GM18502 (cell line): ENCODE data around the gene MYRFL.
"Not testable (repeated sequence)": the region's sequence is repeated elsewhere in the genome, so short reads cannot be mapped to it uniquely, and the experiment has no call there.

Source experiments
- ATAC-seq: cut with Tn5 transposase; IDR thresholded peaks from one replicate; pipeline ENCODE4 v1.9.1; 2021; ENCODE audit warnings: mild to moderate bottlenecking; ENCODE audit not compliant: unreplicated experiment, poor library complexity

Gene MYRFL

DNA sequence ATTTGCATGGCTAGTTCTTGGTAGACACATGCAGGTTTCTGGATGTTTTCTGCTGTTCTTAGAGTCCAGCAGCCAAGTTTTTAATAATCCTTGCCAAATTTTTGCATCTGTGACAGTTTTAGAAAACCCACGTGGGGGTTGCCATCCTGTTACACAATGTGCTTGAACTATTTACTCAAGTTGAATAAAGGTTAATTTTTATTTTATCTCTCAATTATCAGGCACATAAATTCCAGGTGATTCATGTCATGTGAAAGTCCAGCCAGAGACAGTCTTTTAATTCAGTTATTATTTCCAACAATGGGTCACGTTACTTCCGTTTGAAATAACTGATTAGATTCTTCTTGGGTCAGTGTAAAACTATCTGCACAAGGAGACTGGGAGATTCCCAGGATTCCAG lies 15.7 kb downstream of the MYRFL start:
- no peak for ATAC-seq

DNA sequence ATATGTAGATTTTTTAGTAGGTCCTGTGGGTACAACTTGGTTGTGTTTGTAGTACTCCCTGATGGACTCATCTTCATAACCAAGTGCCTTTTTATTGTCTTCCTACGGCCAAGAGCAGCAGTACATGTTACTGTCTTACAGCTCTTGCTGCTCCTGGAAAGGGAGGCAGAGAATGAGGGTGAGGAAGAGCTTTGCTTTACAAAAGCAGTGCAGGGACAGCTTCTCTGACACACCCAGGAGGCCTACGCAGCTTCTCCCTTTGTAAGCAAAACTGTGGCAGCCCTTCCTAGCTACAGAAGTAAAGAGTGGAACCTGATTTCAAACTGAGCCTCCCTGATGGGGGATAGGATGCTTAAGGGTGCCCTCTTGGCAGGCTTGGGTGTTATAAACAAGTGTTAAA lies 18.6 kb downstream of the MYRFL start:
- no peak for ATAC-seq

DNA sequence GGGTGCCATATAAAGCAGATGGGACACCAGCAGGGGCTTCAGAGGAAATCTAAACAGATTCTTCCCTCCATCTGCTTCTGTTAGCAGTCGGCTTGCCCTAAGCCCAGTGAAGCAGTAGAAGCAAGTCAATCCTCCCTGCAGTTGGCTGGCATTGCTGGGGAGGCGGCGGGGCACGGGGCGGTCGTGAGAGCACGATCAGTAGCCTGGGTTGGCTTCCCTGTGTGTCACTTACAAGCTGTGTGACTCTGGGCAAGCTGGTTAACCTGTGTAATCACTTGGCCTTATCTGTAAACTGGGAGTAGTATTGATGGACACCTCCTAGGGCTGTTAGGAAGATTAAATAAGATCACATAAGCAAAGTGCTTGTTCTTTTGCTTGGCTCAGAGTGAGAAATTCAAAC lies 19.4 kb downstream of the MYRFL start:
- ATAC-seq, result no peak

DNA sequence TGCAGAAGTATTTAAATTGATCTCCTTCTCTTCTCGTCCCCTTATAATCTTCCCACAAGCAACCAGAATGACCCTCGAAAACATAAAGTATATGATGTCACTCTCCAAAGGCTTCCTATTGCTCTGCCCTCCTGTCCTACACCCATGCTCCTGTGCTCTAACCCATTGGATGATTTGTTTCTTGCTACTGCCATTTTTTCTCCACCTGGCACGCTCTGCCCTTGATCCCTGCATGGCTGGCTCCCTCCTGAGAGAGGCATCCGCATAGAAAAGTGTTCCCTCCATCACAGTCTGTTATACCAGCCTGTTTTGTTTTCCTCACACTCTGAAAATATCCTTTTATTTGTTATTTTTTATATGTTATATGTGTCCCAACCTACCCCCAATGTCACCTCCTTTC lies 19.8 kb downstream of the MYRFL start:
- ATAC-seq, result no peak

DNA sequence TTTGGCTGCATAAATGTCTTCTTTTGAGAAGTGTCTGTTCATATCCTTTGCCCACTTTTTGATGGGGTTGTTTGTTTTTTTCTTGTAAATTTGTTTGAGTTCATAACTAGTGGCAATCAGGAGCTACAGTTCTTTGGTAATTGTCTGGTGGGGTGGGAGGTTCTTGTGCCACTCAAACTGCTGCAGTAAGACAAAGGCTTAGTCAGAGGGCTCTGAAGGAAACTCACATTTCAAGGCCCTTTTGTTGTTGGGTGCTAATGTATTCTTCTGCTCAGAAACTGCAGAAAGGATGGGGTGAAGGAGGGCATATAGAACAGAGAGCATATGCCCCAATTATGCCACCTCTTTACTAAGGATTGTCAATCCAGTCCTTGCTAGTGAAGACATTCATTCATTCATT lies 21.9 kb downstream of the MYRFL start:
- no peak for ATAC-seq

DNA sequence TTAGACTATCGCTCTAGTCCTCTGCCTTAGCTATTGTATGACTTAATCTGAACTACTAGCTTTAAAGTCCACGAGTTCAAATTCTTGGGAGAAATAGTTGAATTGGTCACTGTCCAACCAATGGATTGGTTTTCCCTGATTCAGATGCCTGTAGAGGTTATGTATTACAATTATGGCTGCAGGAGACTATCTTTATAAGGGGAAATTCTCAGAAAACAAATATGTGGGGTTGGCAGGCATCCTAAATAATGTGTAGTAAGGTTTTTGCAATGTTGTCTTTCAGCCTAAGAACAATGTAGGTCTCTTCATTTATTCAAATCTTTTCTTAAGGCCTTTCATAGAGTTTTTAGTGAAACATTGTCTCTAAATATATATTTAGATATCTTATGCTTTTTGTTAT lies 26.9 kb downstream of the MYRFL start:
- no peak for ATAC-seq

DNA sequence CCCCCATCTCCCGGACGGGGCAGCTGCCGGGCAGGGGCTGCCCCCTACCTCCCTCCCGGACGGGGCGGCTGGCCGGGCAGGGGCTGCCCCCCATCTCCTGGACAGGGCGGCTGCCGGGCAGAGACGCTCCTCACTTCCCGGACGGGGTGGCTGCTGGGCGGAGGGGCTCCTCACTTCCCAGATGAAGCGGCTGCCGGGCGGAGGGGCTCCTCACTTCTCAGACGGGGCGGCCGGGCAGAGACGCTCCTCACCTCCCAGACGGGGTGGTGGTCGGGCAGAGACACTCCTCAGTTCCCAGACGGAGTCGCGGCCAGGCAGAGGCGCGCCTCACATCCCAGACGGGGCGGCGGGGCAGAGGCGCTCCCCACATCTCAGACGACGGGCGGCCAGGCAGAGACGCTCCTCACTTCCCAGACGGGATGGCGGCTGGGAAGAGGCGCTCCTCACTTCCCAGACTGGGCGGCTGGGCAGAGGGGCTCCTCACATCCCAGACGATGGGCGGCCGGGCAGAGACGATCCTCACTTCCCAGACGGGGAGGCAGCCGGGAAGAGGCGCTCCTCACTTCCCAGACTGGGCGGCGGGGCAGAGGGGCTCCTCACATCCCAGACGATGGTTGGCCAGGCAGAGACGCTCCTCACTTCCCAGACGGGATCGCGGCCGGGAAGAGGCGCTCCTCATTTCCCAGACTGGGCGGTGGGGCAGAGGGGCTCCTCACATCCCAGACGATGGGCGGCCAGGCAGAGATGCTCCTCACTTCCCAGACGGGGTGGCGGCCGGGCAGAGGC lies 28.3 kb downstream of the MYRFL start:
- not testable (repeated sequence) for ATAC-seq

DNA sequence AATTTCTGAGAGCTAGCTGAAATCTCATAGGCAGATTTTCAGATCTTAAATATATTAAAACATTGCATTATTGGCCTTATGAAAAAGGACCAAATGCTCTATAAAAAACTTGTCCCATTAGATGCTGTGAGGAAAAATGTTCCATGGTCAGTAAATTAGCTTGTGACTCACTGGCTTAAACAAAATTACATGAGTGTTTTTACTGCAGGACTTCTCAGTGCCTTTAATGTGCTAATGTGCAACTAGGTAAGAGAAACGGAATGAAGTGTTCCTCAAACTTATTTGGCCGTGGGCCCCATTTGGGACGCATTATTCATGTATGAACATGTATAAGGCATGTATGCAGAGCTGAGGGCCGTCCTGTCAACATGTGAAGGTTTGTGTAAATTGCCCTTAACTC lies 41.7 kb downstream of the MYRFL start:
- ATAC-seq, result no peak

DNA sequence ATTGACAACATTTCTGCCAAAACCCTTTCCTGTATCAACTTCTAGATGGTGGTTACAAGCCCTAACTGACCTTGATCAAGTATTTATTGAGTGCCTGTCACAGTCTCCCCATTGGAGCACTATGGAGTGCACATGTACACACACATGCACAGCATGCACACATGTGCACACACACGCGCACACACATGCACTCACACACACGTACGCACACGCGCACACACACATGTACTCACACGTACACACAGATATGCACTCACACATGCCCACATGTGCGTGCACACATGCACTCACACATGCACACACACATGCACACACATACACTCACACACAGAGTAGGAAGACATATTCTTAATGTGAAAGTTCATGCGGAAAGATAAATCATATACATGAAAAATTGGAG lies 43.7 kb downstream of the MYRFL start:
- no peak for ATAC-seq

DNA sequence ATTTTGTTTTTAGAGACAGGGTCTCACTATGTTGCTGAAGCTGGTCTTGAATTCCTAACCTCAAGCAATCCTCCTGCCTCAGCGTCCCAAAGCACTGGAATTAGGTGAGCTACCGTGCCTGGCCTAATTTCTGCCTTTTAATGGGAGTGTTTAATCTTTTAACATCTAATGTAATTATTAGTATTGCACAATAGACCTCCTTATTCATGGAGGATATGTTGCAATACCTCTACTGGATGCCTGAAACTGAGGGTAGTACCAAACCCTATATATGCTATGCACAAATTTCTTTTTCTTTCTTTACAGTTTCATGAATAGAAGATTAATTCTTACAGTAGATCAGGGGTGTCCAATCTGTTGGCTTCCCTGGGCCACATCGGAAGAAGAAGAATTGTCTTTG lies 47.8 kb downstream of the MYRFL start:
- ATAC-seq, result no peak

DNA sequence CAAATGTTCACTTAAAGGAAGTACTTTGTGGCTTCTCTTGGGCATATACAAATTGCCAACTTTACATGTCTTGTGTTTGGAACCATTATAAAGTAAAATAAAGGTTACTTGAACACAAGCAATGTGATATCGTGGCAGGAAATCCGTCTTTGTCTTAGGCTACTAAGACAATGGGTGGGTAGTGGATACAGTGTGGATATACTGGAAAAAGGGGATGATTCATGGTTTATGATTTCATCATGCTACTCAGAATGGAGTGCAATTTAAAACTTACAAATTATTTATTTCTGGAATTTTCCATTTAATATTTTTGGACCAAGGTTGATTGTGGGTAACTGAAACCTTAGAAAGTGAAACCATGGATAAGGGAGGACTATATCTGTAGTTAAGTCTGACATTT lies 48.4 kb downstream of the MYRFL start:
- ATAC-seq, result no peak

DNA sequence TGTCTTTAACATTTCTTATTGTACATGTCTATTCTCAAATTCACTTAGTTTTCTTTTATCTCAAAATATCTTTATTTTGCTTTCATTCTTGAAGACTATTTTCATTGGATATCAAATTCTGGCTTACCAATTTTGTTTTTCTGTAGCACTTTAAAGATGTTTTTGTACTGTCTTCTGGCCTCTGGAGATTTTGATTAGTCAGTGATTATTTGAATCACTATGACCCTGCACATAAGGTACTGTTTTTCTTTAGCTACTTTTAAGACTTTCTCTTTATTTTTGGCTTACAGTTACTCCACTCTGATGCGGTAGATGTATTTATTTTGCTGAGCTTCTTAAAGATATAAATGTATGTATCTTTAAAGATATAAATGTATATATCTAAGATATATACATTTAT lies 49.6 kb downstream of the MYRFL start:
- no peak for ATAC-seq

DNA sequence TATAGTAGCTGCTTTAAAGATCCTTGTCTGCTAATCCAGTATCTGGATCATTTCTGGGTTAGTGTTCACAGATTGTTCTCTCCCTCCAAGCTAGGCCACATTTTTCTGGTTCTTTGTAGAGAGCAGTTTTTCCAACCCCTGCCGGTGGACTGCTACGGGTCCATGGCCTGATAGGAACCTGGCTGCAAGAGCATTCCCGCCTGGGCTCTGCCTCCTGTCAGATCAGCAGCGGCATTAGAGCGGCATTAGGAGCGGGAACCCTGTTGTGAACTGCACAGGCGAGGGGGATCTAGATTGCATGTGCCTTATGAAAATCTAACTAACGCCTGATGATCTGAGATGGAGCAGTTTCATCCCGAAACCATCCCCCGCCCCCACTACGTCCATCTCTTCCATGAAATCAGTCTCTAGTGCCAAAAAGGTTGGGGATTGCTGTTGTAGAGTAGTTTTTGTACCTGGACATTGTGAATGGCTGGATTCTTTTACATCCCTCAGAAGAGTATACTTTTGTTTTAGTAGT lies 50.4 kb downstream of the MYRFL start:
- no peak for ATAC-seq

DNA sequence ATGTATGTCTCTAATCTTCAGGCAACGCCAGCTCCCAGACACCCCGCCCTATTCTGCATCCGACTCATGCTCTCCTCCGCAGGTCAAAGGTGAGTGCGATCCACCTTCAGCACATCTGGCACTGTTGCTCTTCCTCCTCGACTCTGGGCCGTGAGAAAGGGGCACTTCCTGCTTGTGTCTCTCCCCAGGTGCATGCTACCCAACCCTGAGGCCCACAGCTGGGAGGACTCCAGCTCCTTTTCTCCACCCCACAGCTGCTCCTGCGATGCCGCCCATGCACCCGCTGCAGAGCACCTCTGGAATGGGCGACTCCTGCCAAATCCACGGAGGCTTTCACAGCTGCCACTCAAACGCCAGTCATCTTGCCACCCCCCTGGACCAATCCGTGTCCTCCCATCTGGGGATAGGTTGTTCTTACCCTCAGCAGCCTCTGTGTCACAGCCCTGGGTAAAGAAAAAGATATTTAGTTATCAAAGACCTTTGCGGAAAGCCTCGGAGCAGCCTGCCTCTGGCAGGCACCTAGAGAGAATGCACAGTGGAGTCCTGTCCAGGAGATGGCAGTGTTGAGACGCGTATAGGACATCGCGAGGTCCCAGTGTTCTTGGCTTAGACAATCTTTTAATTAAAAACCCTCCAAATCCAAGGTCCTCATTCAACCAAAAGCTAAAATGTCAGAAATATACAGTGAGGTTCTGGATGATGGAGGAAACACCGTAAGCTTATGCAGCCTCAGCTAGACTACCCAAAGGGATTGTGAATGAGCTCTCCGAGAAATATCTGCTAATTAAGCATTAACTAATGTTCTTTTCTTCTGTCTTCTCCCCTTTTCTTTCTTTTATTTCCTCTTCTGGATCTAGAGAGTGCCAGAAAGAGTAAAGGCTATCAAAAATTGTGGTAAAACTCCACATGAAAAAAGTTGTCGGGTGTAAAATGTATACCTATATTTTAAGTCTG lies 54.3 kb downstream of the MYRFL start:
- peak; percentile 95 for ATAC-seq

DNA sequence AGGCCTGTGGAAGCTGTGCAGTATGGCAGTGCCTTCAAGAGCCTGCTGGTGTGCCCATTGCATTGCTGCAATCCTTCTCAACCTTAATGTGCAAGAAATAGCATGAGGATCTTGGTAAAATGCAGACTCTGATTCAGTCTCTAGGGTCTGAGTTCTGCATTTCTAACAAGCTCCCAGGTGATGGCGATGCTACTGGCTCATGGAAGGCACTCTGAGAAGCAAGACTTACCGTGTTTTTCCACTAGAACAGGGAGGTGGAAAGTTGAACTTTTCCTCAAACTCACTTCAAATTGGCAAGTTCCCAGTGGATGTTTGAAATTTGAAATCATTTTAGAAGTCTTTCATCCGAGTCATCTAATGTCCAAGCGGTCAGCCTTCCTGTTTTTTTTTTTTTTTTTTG lies 55.5 kb downstream of the MYRFL start:
- no peak for ATAC-seq

DNA sequence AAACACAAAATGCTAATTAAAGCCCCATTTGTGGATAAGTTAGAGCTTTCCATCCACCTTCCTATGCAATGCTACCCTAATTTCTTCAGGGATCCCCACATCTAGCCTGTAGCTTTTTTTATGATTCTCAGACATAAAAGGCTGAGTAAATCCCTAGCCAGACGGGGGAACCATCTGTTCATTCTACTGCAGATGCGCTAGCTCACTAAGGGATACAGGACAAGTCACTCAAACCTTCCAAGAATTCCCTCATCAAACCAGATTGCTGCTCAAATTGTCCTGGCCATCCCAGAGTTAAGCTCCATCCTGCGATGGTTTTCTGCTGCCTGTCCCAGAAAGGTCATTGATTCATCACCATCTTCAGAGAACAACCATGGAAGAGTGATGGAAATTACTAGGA lies 56.7 kb downstream of the MYRFL start:
- ATAC-seq, result no peak

DNA sequence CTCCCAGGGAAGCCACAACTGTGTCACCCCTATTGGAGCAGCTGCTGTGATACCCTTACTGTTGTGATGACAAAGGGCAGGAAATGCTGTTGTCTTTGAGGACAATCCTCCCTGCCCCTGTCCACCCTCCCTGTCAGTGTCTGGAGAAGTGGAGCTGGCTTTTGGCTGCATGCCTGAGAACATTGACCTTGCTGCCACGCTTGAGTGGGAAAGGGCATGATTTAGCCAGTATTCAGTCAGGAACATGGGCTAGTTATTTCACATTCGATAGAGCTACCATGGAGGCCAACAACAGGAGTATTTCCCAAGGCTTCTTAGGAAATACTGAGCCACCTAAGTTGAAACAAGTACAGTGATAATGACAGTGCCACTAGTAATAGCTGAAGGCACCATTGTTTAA lies 59.4 kb downstream of the MYRFL start:
- no peak for ATAC-seq

DNA sequence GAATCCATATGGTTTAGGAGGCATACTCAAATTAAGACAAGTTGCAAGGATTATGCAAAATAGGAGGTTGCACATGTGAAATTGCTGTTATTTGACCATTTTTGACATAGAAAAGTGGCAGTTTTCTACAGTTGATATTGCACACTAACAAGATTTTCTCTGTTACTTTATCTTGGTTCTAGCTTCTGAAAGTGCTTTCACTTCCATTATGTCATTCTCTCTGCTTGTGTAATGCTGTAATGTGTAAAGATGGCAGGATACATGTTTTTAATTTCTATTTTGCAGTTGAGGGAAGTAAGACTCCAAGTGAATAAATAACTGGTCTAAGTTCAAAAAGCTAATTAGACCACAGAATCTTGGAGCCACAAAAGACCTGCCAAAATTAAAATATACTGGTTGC lies 60.6 kb downstream of the MYRFL start:
- peak; percentile 71 for ATAC-seq

DNA sequence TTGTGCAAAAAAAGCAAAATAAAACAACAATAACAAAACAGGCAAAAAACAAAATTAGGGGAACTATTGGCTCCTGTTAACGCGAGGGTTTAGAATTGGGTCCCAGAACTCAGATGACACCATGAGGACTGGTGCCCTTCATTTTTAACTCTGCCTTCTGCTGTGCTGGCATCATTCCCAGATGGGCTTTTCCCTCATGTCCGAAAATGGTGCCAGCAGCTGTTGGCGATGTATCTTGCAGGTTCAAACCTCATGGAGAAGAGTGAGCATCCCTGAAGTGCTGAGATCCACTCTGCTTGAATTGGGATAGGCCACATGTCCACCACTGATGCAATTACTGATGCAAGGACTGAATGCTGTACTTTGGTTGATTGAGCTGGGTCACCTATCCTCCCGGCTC lies 61.1 kb downstream of the MYRFL start:
- no peak for ATAC-seq

DNA sequence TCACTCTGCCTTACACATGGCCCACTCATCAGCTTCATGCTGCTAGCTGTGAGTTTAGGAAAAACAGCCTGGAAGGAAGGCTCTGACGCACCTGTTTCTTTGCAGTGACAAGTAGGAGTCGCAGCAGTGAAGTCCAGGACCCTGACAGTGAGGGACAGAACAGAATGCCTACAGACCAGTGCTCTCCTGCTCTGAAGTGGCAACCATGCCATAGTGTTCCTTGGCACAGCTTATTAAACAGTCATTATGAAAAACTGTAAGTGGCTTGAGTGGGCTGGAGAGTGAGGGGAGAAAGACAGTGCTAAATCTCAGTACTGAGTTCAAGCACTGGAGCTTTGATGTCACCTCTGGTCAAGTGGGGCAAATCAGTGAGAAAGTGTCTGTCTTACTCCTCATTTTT lies 61.7 kb downstream of the MYRFL start:
- ATAC-seq, result no peak

DNA sequence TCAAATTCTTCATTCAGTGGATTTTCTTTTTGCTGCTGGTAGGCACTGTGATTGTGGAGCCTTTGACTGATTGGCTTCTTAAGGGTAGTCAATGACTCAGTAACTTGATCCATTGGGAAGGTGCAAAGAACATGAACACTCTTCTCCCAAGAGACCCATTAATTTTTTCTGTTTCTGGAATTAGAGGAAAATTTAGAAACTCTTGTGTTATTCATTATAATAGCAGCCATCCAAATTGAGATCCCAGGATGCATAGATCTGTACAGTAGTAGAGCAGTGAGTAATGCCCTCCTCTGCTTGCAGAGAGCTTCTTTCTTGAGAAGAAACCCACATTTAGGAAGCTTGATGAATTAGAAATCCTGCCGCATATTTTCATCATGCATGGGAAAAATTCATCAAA lies 63.9 kb downstream of the MYRFL start:
- ATAC-seq, result no peak
